HG03442 (cell line): ENCODE measurements around the gene BCKDHB.
"Not testable (repeated sequence)": the region's sequence is repeated elsewhere in the genome, so short reads cannot be mapped to it uniquely, and the experiment has no call there.

Source experiments
- ATAC-seq: cut with Tn5 transposase; IDR thresholded peaks from one replicate; pipeline ENCODE4 v1.9.1; 2021; ENCODE audit warnings: mild to moderate bottlenecking, moderate library complexity; ENCODE audit not compliant: unreplicated experiment

The BCKDHB gene

GRCh38 chr6:80254716-80255115 lies 148.2 kb downstream of the BCKDHB start:
- ATAC-seq, result no peak

GRCh38 chr6:80256691-80257090 lies 150.2 kb downstream of the BCKDHB start:
- no peak for ATAC-seq

GRCh38 chr6:80259118-80259517 lies 152.6 kb downstream of the BCKDHB start:
- ATAC-seq, result no peak

DNA sequence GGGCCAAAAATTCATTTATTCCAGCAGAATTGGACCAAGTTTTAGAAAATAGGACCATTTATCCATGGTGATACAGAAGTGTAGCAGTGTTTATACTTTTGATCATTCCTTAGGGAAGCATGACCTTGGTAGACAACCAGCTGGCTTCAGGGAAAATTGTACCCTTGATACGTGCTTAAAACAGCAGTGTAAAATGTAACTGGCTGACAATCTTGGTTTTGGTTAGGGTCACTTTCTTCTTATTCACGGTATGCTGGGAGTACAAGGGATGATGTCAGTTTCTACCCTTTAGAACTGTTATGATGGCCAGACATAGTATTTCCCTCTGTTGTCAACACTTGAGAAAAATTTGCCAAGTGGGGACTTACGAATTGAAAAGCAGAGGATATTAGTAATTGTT lies 157.1 kb downstream of the BCKDHB start:
- no peak for ATAC-seq

- no peak for ATAC-seq
These were observed 162.6 kb downstream of the BCKDHB start for GRCh38 chr6:80268865-80269730.

- no peak for ATAC-seq
These were observed 164.6 kb downstream of the BCKDHB start for GRCh38 chr6:80271074-80271473.

GRCh38 chr6:80272988-80273387 lies 166.5 kb downstream of the BCKDHB start:
- ATAC-seq, result no peak

- no peak for ATAC-seq
These were observed 170.4 kb downstream of the BCKDHB start for GRCh38 chr6:80276861-80277260.

DNA sequence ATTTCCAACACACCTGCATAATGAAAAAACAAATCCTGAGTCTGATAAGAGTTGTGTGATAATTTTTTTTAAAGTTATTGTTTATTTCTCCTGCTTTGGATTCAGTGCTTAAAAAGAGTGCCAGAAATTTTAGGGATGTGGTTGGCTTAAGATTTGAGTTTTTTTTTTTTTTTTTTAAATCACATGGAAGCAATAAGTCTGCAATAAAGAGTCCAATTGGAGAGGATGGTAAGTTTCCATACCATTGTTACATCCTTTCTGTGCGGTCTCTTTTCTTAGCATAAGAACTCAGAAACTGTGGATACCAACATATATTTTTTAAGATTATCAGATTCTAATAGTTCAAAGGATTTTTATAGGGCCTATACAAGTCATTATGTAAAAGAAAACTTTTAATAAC lies 171.0 kb downstream of the BCKDHB start:
- no peak for ATAC-seq

DNA sequence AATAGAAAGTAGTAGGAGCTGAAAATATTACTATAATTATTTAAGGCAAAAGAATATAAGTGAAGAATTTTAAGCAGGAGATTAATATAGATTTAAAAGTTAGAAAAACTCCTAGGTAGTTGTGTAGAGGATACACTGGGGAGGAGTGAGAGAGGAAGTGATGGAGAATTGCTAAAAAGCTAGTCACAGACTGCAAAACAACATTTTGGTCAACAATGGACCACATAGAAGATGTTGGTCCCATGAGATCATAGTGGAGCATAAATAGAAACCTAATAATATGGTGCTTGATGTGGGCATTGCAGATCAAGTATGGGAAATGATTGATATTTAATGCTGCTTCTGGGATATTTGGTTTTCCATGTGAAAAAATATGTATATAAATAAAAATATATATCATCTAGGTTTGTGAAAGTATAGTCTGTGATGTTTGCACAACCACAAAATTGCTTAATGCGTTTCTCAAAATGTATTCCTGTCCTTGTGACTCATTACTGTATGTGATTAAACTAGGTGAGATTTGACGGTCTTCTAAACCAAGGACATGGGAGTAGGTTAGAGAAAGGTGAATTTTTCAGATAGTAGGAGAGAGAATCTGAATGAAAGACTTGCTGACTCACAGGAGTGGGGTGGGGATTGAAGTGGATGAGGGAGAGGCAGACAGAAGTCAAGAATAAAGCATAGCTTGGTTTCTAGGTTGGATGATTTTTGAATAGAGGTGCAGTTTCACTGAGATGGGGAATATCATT lies 174.0 kb downstream of the BCKDHB start:
- ATAC-seq, result peak; percentile 71

DNA sequence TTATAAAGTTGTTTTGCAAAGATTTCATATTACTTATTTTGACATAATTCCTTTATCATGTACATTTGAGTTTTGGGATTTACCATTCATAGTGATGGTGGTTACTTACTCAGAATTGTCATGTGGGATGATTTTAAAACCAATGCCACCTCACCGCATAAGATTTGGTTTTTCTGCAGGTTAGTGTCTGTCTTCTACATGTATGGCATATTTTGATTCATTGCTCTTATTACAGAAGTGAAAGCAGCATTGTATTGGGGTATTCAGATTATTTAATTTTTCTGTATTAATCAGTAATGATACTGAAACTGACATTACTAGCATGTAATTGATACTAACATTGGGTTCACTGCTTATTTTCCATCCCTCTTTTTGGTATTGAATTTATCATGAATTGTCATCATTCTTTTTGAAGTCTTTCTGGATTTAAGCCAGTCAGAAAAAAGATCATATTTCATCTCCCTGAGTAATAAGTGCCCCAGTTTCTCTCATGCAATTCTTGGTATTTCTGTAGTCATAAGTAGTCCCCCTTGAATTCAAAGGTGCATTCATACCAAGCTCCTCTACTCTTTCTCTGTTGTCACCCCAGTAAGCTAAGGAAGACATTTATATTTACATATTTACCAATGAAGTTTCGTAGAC lies 176.6 kb downstream of the BCKDHB start:
- ATAC-seq, result no peak

- no peak for ATAC-seq
These were observed 180.6 kb downstream of the BCKDHB start for GRCh38 chr6:80287112-80287511.

GRCh38 chr6:80287607-80288006 lies 181.1 kb downstream of the BCKDHB start:
- no peak for ATAC-seq

- ATAC-seq, result no peak
These were observed 183.3 kb downstream of the BCKDHB start for GRCh38 chr6:80289727-80290126.

GRCh38 chr6:80294531-80294930 lies 188.1 kb downstream of the BCKDHB start:
- not testable (repeated sequence) for ATAC-seq

DNA sequence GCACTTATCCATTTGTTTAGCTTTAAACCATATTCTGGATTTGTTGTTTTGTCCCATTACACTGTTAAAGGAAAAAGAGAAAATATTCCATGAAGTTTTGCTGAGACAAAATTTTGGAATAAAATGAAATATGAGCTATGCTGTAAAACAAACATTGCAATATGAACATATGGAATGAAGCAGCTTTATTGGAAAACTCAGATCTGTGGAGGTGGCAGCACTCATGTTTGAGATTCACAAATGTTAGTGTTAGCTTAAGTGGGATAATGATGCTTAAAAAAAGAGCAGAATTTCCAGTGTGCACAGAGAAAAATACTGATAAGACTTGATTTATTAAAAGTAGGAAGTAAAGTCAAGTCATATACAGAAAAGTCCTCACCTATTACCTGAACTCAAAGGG lies 196.2 kb downstream of the BCKDHB start:
- ATAC-seq, result no peak

GRCh38 chr6:80304014-80304413 lies 197.5 kb downstream of the BCKDHB start:
- no peak for ATAC-seq

GRCh38 chr6:80314531-80314930 lies 208.1 kb downstream of the BCKDHB start:
- ATAC-seq, result no peak

GRCh38 chr6:80316686-80317231 lies 210.3 kb downstream of the BCKDHB start:
- ATAC-seq, result no peak

DNA sequence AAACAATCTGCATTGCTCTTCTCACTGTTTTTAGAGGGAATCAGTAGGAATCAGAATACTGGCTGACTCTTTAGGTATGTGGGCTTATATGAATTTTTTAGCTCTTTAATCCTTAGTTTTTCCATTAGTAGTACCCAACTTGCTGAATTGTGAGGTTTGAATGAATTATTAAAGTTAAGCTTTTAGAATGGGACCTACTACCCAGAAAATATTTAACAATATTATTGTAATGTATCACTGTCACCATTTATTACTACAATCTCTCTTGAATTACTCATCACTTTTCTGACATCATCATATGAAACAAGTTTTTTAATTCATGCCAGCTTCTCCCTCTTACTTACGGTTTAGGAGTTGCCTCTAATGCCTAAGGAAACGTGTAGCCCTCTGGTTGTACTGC lies 212.7 kb downstream of the BCKDHB start:
- ATAC-seq, result no peak

DNA sequence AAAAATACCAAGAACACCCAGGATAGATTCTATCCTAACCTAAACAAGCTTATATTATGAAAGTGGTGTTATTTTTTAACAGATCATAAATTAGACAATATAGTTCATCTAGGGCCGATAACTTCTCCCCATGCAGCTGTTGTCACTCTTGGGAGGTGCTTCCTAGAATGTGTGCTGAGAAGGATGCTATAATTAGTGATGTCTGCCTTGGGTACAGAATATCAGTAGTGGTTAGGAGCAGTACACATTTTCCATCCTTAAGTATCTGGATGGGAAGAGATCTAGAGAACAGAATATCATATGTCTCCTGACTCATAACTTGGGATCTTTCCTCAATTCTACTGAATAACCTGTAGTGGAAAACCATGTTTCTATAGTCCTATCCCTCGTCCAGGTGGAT lies 214.5 kb downstream of the BCKDHB start:
- ATAC-seq, result no peak
